ENCODE results near the gene NEGR1. TPM values are rescaled to one million over a fixed set of nuclear protein-coding genes. Genes with fewer than 3 reads are reported as not detected.

NEGR1 gene
- total and polyA plus RNA-seq, 2 experiments from 2014 or later, result 1.0 to 2.8 TPM

DNA sequence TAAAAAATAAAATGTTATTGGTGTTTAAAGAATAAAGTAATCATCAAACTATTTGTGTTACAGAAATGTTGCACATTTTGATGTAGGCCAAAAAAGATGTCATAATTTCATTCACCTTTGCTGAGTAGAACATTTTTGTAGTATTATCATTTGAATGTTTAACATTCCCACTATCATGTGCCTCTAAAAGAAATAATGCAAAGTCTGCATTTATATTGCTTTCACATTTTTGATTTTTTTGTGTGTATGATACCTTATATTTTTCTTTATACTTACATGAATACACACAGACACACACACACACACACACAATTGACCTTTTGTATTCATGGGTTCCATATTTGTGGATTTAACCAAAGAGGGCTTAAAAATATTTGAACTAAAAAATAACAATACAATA lies 657.3 kb downstream of the NEGR1 start:
- Histone ChIP-seq H3K4me2 (no peak overlapping the region), H3K9me2 (replicated peaks; ENCODE audit: insufficient read depth) (no peaks in the 10 kb centered on the region), H3K4me1 (ENCODE audit: insufficient read depth) (no peaks in the 10 kb centered on the region), H2AFZ (no peak overlapping the region), H3K27me3 (no peaks in the 10 kb centered on the region), H3K4me3 (no peak overlapping the region), H3K79me2 (no peaks in the 10 kb centered on the region), H3K27ac (no peak overlapping the region), H3K36me3 (replicated peaks; ENCODE audit: insufficient read depth, low read depth) (no peaks in the 10 kb centered on the region), H3K9me3 (ENCODE audit: low read depth) (no peaks in the 10 kb centered on the region), H4K20me1 (ENCODE audit: insufficient read depth, poor library complexity, severe bottlenecking) (no peaks in the 10 kb centered on the region)
- DNase-seq (ENCODE audit: low spot score), result no peak
- TF ChIP-seq EZH2 (IDR thresholded peaks at IDR 0.05; ENCODE audit: borderline replicate concordance), result no peak
- no peak for TF ChIP-seq EZH2phosphoT487 (IDR thresholded peaks at IDR 0.05; ENCODE audit: low read depth, severe bottlenecking, unreplicated experiment)
- TF ChIP-seq CTCF (IDR thresholded peaks at IDR 0.05; ENCODE audit: poor library complexity), result no peak

GRCh38 chr1:71623888-71624287 lies 658.5 kb downstream of the NEGR1 start:
- Histone ChIP-seq H3K27ac (no peak overlapping the region), H3K4me2 (no peak overlapping the region), H2AFZ (no peak overlapping the region), H3K9me3 (ENCODE audit: low read depth) (no peaks in the 10 kb centered on the region), H4K20me1 (ENCODE audit: insufficient read depth, poor library complexity, severe bottlenecking) (no peaks in the 10 kb centered on the region), H3K36me3 (replicated peaks; ENCODE audit: insufficient read depth, low read depth) (no peaks in the 10 kb centered on the region), H3K27me3 (no peaks in the 10 kb centered on the region), H3K4me1 (ENCODE audit: insufficient read depth) (no peaks in the 10 kb centered on the region), H3K79me2 (no peaks in the 10 kb centered on the region), H3K9me2 (replicated peaks; ENCODE audit: insufficient read depth) (no peaks in the 10 kb centered on the region), H3K4me3 (no peak overlapping the region)
- 79% methylated on average over 1 of the region's 1 CpG for WGBS (ENCODE audit: low lambda C conversion rate, missing lambda C conversion rate)
- no peak for DNase-seq (ENCODE audit: low spot score)
- no peak for TF ChIP-seq CTCF (IDR thresholded peaks at IDR 0.05; ENCODE audit: poor library complexity)
- no peak for TF ChIP-seq EZH2phosphoT487 (IDR thresholded peaks at IDR 0.05; ENCODE audit: low read depth, severe bottlenecking, unreplicated experiment)
- no peak for TF ChIP-seq EZH2 (IDR thresholded peaks at IDR 0.05; ENCODE audit: borderline replicate concordance)

- Histone ChIP-seq H3K4me1 (ENCODE audit: insufficient read depth) (no peaks in the 10 kb centered on the region), H3K27ac (no peak overlapping the region), H3K27me3 (no peaks in the 10 kb centered on the region), H3K4me3 (no peak overlapping the region), H2AFZ (no peak overlapping the region), H3K4me2 (no peak overlapping the region), H3K36me3 (replicated peaks; ENCODE audit: insufficient read depth, low read depth) (no peaks in the 10 kb centered on the region), H3K79me2 (no peaks in the 10 kb centered on the region), H4K20me1 (ENCODE audit: insufficient read depth, poor library complexity, severe bottlenecking) (no peaks in the 10 kb centered on the region), H3K9me3 (ENCODE audit: low read depth) (no peaks in the 10 kb centered on the region), H3K9me2 (replicated peaks; ENCODE audit: insufficient read depth) (no peaks in the 10 kb centered on the region)
- TF ChIP-seq CTCF (IDR thresholded peaks at IDR 0.05; ENCODE audit: poor library complexity) (no peak), EZH2 (IDR thresholded peaks at IDR 0.05; ENCODE audit: borderline replicate concordance) (no peak), EZH2phosphoT487 (IDR thresholded peaks at IDR 0.05; ENCODE audit: low read depth, severe bottlenecking, unreplicated experiment) (no peak)
- WGBS (ENCODE audit: low lambda C conversion rate, missing lambda C conversion rate), result 83% methylated on average over 1 of the region's 1 CpG
- no peak for DNase-seq (ENCODE audit: low spot score)
These were observed 660.6 kb downstream of the NEGR1 start for GRCh38 chr1:71621785-71622184.

Data from hepatocyte (in vitro differentiated cells).